ENCODE measurements around the gene PHEX. TPM values are rescaled to one million over a fixed set of nuclear protein-coding genes. Genes with fewer than 3 reads are reported as not detected.

PHEX gene
- total RNA-seq, 2 donors from 2014 or later, result not detected

- 70 to 72% methylated on average over 8 of the region's 8 CpGs for WGBS, 2 donors
- Histone ChIP-seq H3K27ac (no peak overlapping the region), H3K4me1 (no peaks in the 10 kb centered on the region), H3K27me3 (no peaks in the 10 kb centered on the region), H3K9me3 (no peaks in the 10 kb centered on the region), H3K36me3 (replicated peaks in 1 of 2; ENCODE audit: insufficient read depth in 1 of 2, low read depth in 2 of 2) (no peaks in the 10 kb centered on the region), H3K4me3 (no peak overlapping the region)
- TF ChIP-seq, protein P1, sequence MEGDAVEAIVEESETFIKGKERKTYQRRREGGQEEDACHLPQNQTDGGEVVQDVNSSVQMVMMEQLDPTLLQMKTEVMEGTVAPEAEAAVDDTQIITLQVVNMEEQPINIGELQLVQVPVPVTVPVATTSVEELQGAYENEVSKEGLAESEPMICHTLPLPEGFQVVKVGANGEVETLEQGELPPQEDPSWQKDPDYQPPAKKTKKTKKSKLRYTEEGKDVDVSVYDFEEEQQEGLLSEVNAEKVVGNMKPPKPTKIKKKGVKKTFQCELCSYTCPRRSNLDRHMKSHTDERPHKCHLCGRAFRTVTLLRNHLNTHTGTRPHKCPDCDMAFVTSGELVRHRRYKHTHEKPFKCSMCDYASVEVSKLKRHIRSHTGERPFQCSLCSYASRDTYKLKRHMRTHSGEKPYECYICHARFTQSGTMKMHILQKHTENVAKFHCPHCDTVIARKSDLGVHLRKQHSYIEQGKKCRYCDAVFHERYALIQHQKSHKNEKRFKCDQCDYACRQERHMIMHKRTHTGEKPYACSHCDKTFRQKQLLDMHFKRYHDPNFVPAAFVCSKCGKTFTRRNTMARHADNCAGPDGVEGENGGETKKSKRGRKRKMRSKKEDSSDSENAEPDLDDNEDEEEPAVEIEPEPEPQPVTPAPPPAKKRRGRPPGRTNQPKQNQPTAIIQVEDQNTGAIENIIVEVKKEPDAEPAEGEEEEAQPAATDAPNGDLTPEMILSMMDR (IDR thresholded peaks at IDR 0.05), result no peak
- TF ChIP-seq POLR2A (IDR thresholded peaks at IDR 0.05), result no peak
- ATAC-seq, result no peak
- DNase-seq, result no peak
- intact Hi-C loops (cut with DNase I), result no loop called here
Measured at GRCh38 chrX:22193851-22194659, 161.9 kb downstream of the PHEX start.

DNA sequence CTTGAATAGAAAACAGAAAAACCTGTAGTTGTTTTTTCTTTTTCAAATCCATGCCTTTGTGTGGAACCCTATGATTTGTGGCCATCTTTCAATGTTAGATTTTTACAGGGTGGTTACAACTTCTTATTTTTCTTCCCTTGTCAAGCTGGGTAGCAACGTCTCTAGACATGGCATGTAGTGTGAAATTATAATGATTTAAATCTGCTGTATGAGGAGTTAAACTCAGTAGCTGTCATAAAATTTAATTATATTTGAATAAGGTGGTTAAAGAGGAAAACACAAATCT, 162.5 kb downstream of the PHEX start:
- DNase-seq (no peak), ATAC-seq (no peak)
- 36 to 55% methylated on average over 1 of the region's 1 CpG for WGBS, 2 donors
- intact Hi-C loops (cut with DNase I), result no loop called here
- TF ChIP-seq POLR2A (IDR thresholded peaks at IDR 0.05), result no peak
- TF ChIP-seq, protein P1 (IDR thresholded peaks at IDR 0.05), result no peak
- H3K4me1 ChIP-seq, result no peaks in the 10 kb centered on the region
- no peaks in the 10 kb centered on the region for H3K27me3 ChIP-seq
- no peaks in the 10 kb centered on the region for H3K36me3 ChIP-seq (replicated peaks in 1 of 2; ENCODE audit: insufficient read depth in 1 of 2, low read depth in 2 of 2)
- H3K9me3 ChIP-seq, result no peaks in the 10 kb centered on the region
- H3K27ac ChIP-seq, result no peak overlapping the region
- H3K4me3 ChIP-seq, result no peak overlapping the region

DNA sequence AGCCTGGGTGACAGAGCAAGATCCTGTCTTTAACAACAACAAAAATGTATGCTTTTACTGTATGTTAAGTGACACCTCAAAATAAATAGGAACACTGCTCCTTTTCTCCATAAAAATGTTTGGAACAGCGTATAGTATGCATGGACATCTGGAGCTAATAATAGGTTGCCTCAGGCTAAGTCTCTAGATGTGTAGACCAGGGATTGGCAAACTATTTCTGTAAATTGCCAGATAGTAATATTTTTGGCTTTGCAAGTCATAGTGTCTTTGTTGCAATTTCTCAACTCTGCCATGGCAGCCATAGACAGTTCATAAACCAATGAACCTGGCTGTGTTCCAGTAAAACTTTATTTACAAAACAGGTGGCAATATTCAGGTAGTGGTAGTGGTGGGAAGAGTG, 164.0 kb downstream of the PHEX start:
- Histone ChIP-seq H3K27me3 (no peaks in the 10 kb centered on the region), H3K4me3 (no peak overlapping the region), H3K36me3 (replicated peaks in 1 of 2; ENCODE audit: insufficient read depth in 1 of 2, low read depth in 2 of 2) (no peaks in the 10 kb centered on the region), H3K9me3 (no peaks in the 10 kb centered on the region), H3K4me1 (no peaks in the 10 kb centered on the region), H3K27ac (no peak overlapping the region)
- DNase-seq (no peak), ATAC-seq (no peak)
- 60 to 100% methylated on average over 1 of the region's 1 CpG for WGBS, 2 donors
- TF ChIP-seq, protein P1 (IDR thresholded peaks at IDR 0.05), result no peak
- TF ChIP-seq POLR2A (IDR thresholded peaks at IDR 0.05), result no peak
- intact Hi-C loops (cut with DNase I), result no loop called here

DNA sequence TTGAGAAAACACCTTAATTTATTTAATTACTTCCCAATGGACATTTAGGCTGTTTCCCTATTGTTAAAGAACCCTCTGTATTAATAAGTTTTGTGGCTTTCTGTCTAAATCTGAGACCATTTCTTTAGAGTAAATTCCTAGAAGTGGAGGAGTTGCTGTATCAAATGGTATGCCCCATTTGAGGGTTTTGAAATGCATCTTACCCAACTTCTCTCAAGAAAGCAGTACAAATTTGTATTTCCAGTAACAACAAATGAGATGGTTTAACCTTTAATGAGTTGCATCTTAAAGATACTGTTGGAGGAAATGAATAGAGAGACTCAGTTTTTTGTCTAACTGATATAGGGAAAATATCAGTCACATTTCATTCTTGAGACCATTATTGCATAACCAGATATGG, 170.1 kb downstream of the PHEX start:
- no peak overlapping the region for H3K4me3 ChIP-seq
- no peaks in the 10 kb centered on the region for H3K36me3 ChIP-seq (replicated peaks in 1 of 2; ENCODE audit: insufficient read depth in 1 of 2, low read depth in 2 of 2)
- H3K4me1 ChIP-seq, result no peaks in the 10 kb centered on the region
- intact Hi-C loops (cut with DNase I), result no loop called here
- H3K9me3 ChIP-seq, result no peaks in the 10 kb centered on the region
- no peak for TF ChIP-seq POLR2A (IDR thresholded peaks at IDR 0.05)
- TF ChIP-seq, protein P1 (IDR thresholded peaks at IDR 0.05), result no peak
- DNase-seq, result no peak
- H3K27me3 ChIP-seq, result no peaks in the 10 kb centered on the region
- H3K27ac ChIP-seq, result no peak overlapping the region
- ATAC-seq, result no peak

GRCh38 chrX:22203186-22203585, 171.1 kb downstream of the PHEX start:
- ATAC-seq (no peak), DNase-seq (no peak)
- no peaks in the 10 kb centered on the region for H3K36me3 ChIP-seq (replicated peaks in 1 of 2; ENCODE audit: insufficient read depth in 1 of 2, low read depth in 2 of 2)
- no peak for TF ChIP-seq POLR2A (IDR thresholded peaks at IDR 0.05)
- TF ChIP-seq, protein P1 (IDR thresholded peaks at IDR 0.05), result no peak
- H3K4me3 ChIP-seq, result no peak overlapping the region
- no peaks in the 10 kb centered on the region for H3K4me1 ChIP-seq
- no peak overlapping the region for H3K27ac ChIP-seq
- no peaks in the 10 kb centered on the region for H3K27me3 ChIP-seq
- no peaks in the 10 kb centered on the region for H3K9me3 ChIP-seq
- intact Hi-C loops (cut with DNase I), result no loop called here

All from body of pancreas (tissue), 4 donors.